Measurements from ENCODE around the gene BATF2. TPM values are rescaled to one million over a fixed set of nuclear protein-coding genes. Genes with fewer than 3 reads are reported as not detected.
A peak's percentile ranks its signal among the peaks of the same experiment; 100 is the strongest.

BATF2 gene
- total and polyA plus RNA-seq, 3 experiments from 2014 or later, result 0.11 TPM; not detected in 2

GRCh38 chr11:64971421-64972233 is 25.1 kb downstream of the BATF2 start, which contains the start of gene MAJIN:
Gene MAJIN, minus strand, starts transcription at chr11:64972108. Its CDS starts 12,703 bp downstream, at chr11:64959405.
- Mint-ChIP-seq H3K9me3 (no peaks in the 10 kb centered on the region), H3K4me3 (peak within 1 kb of the TSS; percentile 36 to 76 (median 69)), H3K4me1 (peaks cover 3 to 14% (median 9%) of the 10 kb centered on the region in 3 donors), H3K27me3 (peaks cover 5 to 7% of the 10 kb centered on the region in 2 donors), H3K27ac (peak within 1 kb of the TSS in 3 of 8 donors; percentile 50 to 66 (median 64)), H3K36me3 (peaks cover 0 to 2% (median 0%) of the 10 kb centered on the region in 3 donors)
- H3K36me3 ChIP-seq (ENCODE audit: insufficient read depth, low read length), result no peaks in the 10 kb centered on the region
- ChIA-PET POLR2A (no interaction called here), CTCF (no interaction called here)
- peak within 1 kb of the TSS; percentile 30 for H3K4me3 ChIP-seq (ENCODE audit: low read length)
- no peaks in the 10 kb centered on the region for H3K27me3 ChIP-seq (ENCODE audit: insufficient read depth, low read length, poor library complexity, severe bottlenecking)
- no peaks in the 10 kb centered on the region for H3K9me3 ChIP-seq (ENCODE audit: low read length)
- peaks cover 5% of the 10 kb centered on the region for H3K4me1 ChIP-seq (ENCODE audit: insufficient read depth, low read length)
- peak; percentile 63 to 89 (median 82) for DNase-seq
- no peak within 1 kb of the TSS for H3K27ac ChIP-seq (ENCODE audit: low read depth, low read length)

- peaks cover 3 to 14% (median 9%) of the 10 kb centered on the region in 3 donors for H3K4me1 Mint-ChIP-seq
- Histone ChIP-seq H3K27ac (ENCODE audit: low read depth, low read length) (no peak overlapping the region), H3K36me3 (ENCODE audit: insufficient read depth, low read length) (no peaks in the 10 kb centered on the region), H3K4me1 (ENCODE audit: insufficient read depth, low read length) (peaks cover 5% of the 10 kb centered on the region), H3K4me3 (ENCODE audit: low read length) (no peak overlapping the region), H3K9me3 (ENCODE audit: low read length) (no peaks in the 10 kb centered on the region), H3K27me3 (ENCODE audit: insufficient read depth, low read length, poor library complexity, severe bottlenecking) (no peaks in the 10 kb centered on the region)
- POLR2A ChIA-PET, result no interaction called here
- H3K27me3 Mint-ChIP-seq, result peaks cover 5 to 7% of the 10 kb centered on the region in 2 donors
- H3K36me3 Mint-ChIP-seq, result peaks cover 0 to 2% (median 0%) of the 10 kb centered on the region in 3 donors
- H3K9me3 Mint-ChIP-seq, result no peaks in the 10 kb centered on the region
- peak overlapping the region in 1 of 8 donors; percentile 23 for H3K27ac Mint-ChIP-seq
- peak overlapping the region in 6 of 7 donors; percentile 19 to 73 (median 48) for H3K4me3 Mint-ChIP-seq
- DNase-seq, result no peak
- CTCF ChIA-PET, result no interaction called here
These were observed 26.0 kb downstream of the BATF2 start for GRCh38 chr11:64970731-64971151.

GRCh38 chr11:64969209-64969608 is 27.6 kb downstream of the BATF2 start:
- DNase-seq, result no peak
- Histone ChIP-seq H3K9me3 (ENCODE audit: low read length) (no peaks in the 10 kb centered on the region), H3K27ac (ENCODE audit: low read depth, low read length) (no peak overlapping the region), H3K36me3 (ENCODE audit: insufficient read depth, low read length) (no peaks in the 10 kb centered on the region), H3K27me3 (ENCODE audit: insufficient read depth, low read length, poor library complexity, severe bottlenecking) (no peaks in the 10 kb centered on the region), H3K4me3 (ENCODE audit: low read length) (no peak overlapping the region), H3K4me1 (ENCODE audit: insufficient read depth, low read length) (peaks cover 5% of the 10 kb centered on the region)
- H3K9me3 Mint-ChIP-seq, result no peaks in the 10 kb centered on the region
- ChIA-PET POLR2A (interaction anchor here (0.6 kb wide), 1 partner anchor 106 kb away, joined by 14 read pairs; no protein-coding TSS in a partner anchor), CTCF (no interaction called here)
- no peak overlapping the region for H3K4me3 Mint-ChIP-seq
- H3K27me3 Mint-ChIP-seq, result peaks cover 7 to 10% of the 10 kb centered on the region in 2 donors
- H3K27ac Mint-ChIP-seq, result no peak overlapping the region
- H3K4me1 Mint-ChIP-seq, result peaks cover 3 to 11% (median 9%) of the 10 kb centered on the region in 3 donors
- H3K36me3 Mint-ChIP-seq, result peaks cover 0 to 2% (median 0%) of the 10 kb centered on the region in 3 donors

- Mint-ChIP-seq H3K4me3 (no peak overlapping the region), H3K9me3 (no peaks in the 10 kb centered on the region), H3K27ac (no peak overlapping the region), H3K4me1 (peaks cover 3 to 11% (median 9%) of the 10 kb centered on the region in 3 donors), H3K36me3 (peaks cover 0 to 2% (median 0%) of the 10 kb centered on the region in 3 donors), H3K27me3 (peaks cover 9 to 13% of the 10 kb centered on the region in 2 donors)
- Histone ChIP-seq H3K4me1 (ENCODE audit: insufficient read depth, low read length) (peaks cover 4% of the 10 kb centered on the region), H3K36me3 (ENCODE audit: insufficient read depth, low read length) (no peaks in the 10 kb centered on the region), H3K27me3 (ENCODE audit: insufficient read depth, low read length, poor library complexity, severe bottlenecking) (no peaks in the 10 kb centered on the region), H3K27ac (ENCODE audit: low read depth, low read length) (no peak overlapping the region), H3K4me3 (ENCODE audit: low read length) (no peak overlapping the region), H3K9me3 (ENCODE audit: low read length) (no peaks in the 10 kb centered on the region)
- ChIA-PET CTCF (no interaction called here), POLR2A (no interaction called here)
- DNase-seq, result no peak
These were observed 29.4 kb downstream of the BATF2 start for GRCh38 chr11:64967375-64967774.

GRCh38 chr11:64963072-64963631 is 33.6 kb downstream of the BATF2 start:
- no peaks in the 10 kb centered on the region for H3K9me3 Mint-ChIP-seq
- no peak overlapping the region for H3K4me3 Mint-ChIP-seq
- CTCF ChIA-PET, result no interaction called here

GRCh38 chr11:64960719-64961118 is 36.1 kb downstream of the BATF2 start:
- DNase-seq, result no peak
- Histone ChIP-seq H3K9me3 (ENCODE audit: low read length) (no peaks in the 10 kb centered on the region), H3K36me3 (ENCODE audit: insufficient read depth, low read length) (no peaks in the 10 kb centered on the region), H3K4me1 (ENCODE audit: insufficient read depth, low read length) (no peaks in the 10 kb centered on the region), H3K4me3 (ENCODE audit: low read length) (no peak overlapping the region), H3K27ac (ENCODE audit: low read depth, low read length) (no peak overlapping the region), H3K27me3 (ENCODE audit: insufficient read depth, low read length, poor library complexity, severe bottlenecking) (no peaks in the 10 kb centered on the region)
- no peaks in the 10 kb centered on the region for H3K4me1 Mint-ChIP-seq
- no peaks in the 10 kb centered on the region for H3K9me3 Mint-ChIP-seq
- no peak overlapping the region for H3K27ac Mint-ChIP-seq
- POLR2A ChIA-PET, result no interaction called here
- CTCF ChIA-PET, result no interaction called here
- peaks cover 10 to 25% of the 10 kb centered on the region in 2 donors for H3K27me3 Mint-ChIP-seq
- no peak overlapping the region for H3K4me3 Mint-ChIP-seq
- no peaks in the 10 kb centered on the region for H3K36me3 Mint-ChIP-seq

More at GRCh38 chr11:64963072-64963631, 33.6 kb downstream of the BATF2 start:
- POLR2A ChIA-PET, result interaction anchor here (0.6 kb wide), 1 partner anchor 130 kb away, joined by 3 read pairs; no protein-coding TSS in a partner anchor
- Mint-ChIP-seq H3K27ac (no peak overlapping the region), H3K27me3 (peaks cover 7 to 25% of the 10 kb centered on the region in 2 donors), H3K36me3 (peaks cover 0 to 2% (median 0%) of the 10 kb centered on the region in 3 donors), H3K4me1 (no peaks in the 10 kb centered on the region)
- Histone ChIP-seq H3K27ac (ENCODE audit: low read depth, low read length) (no peak overlapping the region), H3K4me1 (ENCODE audit: insufficient read depth, low read length) (no peaks in the 10 kb centered on the region), H3K4me3 (ENCODE audit: low read length) (no peak overlapping the region), H3K9me3 (ENCODE audit: low read length) (no peaks in the 10 kb centered on the region), H3K27me3 (ENCODE audit: insufficient read depth, low read length, poor library complexity, severe bottlenecking) (no peaks in the 10 kb centered on the region), H3K36me3 (ENCODE audit: insufficient read depth, low read length) (no peaks in the 10 kb centered on the region)
- no peak for DNase-seq

GRCh38 chr11:64959498-64959897 is 37.3 kb downstream of the BATF2 start:
- ChIA-PET CTCF (no interaction called here), POLR2A (no interaction called here)
- H3K36me3 ChIP-seq (ENCODE audit: insufficient read depth, low read length), result no peaks in the 10 kb centered on the region
- no peaks in the 10 kb centered on the region for H3K9me3 ChIP-seq (ENCODE audit: low read length)
- DNase-seq, result no peak
- peaks cover 10 to 20% of the 10 kb centered on the region in 2 donors for H3K27me3 Mint-ChIP-seq
- H3K4me3 ChIP-seq (ENCODE audit: low read length), result no peak overlapping the region
- H3K27me3 ChIP-seq (ENCODE audit: insufficient read depth, low read length, poor library complexity, severe bottlenecking), result peaks cover 1% of the 10 kb centered on the region
- no peak overlapping the region for H3K27ac ChIP-seq (ENCODE audit: low read depth, low read length)
- H3K27ac Mint-ChIP-seq, result no peak overlapping the region
- H3K9me3 Mint-ChIP-seq, result no peaks in the 10 kb centered on the region
- H3K4me3 Mint-ChIP-seq, result no peak overlapping the region
- H3K36me3 Mint-ChIP-seq, result no peaks in the 10 kb centered on the region
- no peaks in the 10 kb centered on the region for H3K4me1 Mint-ChIP-seq
- no peaks in the 10 kb centered on the region for H3K4me1 ChIP-seq (ENCODE audit: insufficient read depth, low read length)

GRCh38 chr11:64954201-64954600 is 42.6 kb downstream of the BATF2 start:
- Mint-ChIP-seq H3K27me3 (peaks cover 13 to 17% of the 10 kb centered on the region in 2 donors), H3K9me3 (no peaks in the 10 kb centered on the region), H3K27ac (no peak overlapping the region), H3K4me1 (no peaks in the 10 kb centered on the region), H3K36me3 (no peaks in the 10 kb centered on the region), H3K4me3 (no peak overlapping the region)
- no peaks in the 10 kb centered on the region for H3K36me3 ChIP-seq (ENCODE audit: insufficient read depth, low read length)
- no peaks in the 10 kb centered on the region for H3K9me3 ChIP-seq (ENCODE audit: low read length)
- CTCF ChIA-PET, result no interaction called here
- no peak overlapping the region for H3K4me3 ChIP-seq (ENCODE audit: low read length)
- H3K4me1 ChIP-seq (ENCODE audit: insufficient read depth, low read length), result no peaks in the 10 kb centered on the region
- DNase-seq, result no peak
- H3K27me3 ChIP-seq (ENCODE audit: insufficient read depth, low read length, poor library complexity, severe bottlenecking), result peaks cover 4% of the 10 kb centered on the region
- POLR2A ChIA-PET, result no interaction called here
- no peak overlapping the region for H3K27ac ChIP-seq (ENCODE audit: low read depth, low read length)

Data from CD8-positive, alpha-beta memory T cell (primary cell).